ENCODE results near the gene MAP3K7CL. TPM values are rescaled to one million over a fixed set of nuclear protein-coding genes. Genes with fewer than 3 reads are reported as not detected.

MAP3K7CL gene
- polyA plus RNA-seq, 1 donor (not counting 4 experiments of a cell fraction or from before 2014, with no cell fraction given): 17.3 TPM

DNA sequence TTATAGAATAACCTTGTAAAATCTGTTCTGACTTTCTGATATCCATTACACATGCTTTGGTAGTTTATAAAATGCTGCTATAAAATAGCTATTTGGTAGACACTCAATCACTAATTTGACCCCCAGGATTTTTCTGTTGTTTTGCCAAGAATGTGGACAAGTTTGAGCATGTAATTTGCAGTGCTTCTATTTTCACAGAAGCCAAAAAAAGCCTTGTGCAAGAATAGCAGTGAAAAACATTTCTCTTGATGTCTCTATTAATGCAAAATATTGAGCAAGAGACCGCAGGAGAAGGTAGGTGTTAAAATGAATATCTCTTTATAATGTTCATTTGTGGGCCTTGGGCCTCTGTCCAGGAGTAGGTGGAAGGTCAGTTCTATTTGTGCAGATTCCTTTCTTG is 22.5 kb downstream of the MAP3K7CL start:
- no peak overlapping the region for H3K9ac ChIP-seq (ENCODE audit: control insufficient read depth, extremely low read depth, insufficient read depth, low read length)
- H3K79me2 ChIP-seq (ENCODE audit: control insufficient read depth, insufficient read depth, low read length): no peaks in the 10 kb centered on the region
- DNase-seq (ENCODE audit: low read depth, low spot score) (no peak), FAIRE-seq (peak; percentile 44)
- H3K27ac ChIP-seq (ENCODE audit: control insufficient read depth, insufficient read depth, low read length): no peak overlapping the region
- H3K9me3 ChIP-seq (ENCODE audit: control insufficient read depth, low read depth, low read length): no peaks in the 10 kb centered on the region
- H2AFZ ChIP-seq (ENCODE audit: control insufficient read depth, low read length): no peak overlapping the region
- H3K4me2 ChIP-seq (ENCODE audit: control insufficient read depth, extremely low read depth, insufficient read depth, low read depth, low read length): no peak overlapping the region
- H3K9me1 ChIP-seq (ENCODE audit: control insufficient read depth, extremely low read depth, insufficient read depth, low read length): no peaks in the 10 kb centered on the region
- no peak overlapping the region for H3K4me3 ChIP-seq (ENCODE audit: control insufficient read depth in 2 of 3, extremely low read depth in 1 of 3, insufficient read depth in 2 of 3, low read depth in 1 of 3, low read length in 3 of 3)
- TF ChIP-seq, protein P1, sequence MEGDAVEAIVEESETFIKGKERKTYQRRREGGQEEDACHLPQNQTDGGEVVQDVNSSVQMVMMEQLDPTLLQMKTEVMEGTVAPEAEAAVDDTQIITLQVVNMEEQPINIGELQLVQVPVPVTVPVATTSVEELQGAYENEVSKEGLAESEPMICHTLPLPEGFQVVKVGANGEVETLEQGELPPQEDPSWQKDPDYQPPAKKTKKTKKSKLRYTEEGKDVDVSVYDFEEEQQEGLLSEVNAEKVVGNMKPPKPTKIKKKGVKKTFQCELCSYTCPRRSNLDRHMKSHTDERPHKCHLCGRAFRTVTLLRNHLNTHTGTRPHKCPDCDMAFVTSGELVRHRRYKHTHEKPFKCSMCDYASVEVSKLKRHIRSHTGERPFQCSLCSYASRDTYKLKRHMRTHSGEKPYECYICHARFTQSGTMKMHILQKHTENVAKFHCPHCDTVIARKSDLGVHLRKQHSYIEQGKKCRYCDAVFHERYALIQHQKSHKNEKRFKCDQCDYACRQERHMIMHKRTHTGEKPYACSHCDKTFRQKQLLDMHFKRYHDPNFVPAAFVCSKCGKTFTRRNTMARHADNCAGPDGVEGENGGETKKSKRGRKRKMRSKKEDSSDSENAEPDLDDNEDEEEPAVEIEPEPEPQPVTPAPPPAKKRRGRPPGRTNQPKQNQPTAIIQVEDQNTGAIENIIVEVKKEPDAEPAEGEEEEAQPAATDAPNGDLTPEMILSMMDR (optimal IDR thresholded peaks at IDR 0.05 in 1 of 3, IDR thresholded peaks at IDR 0.05 in 1 of 3, conservative IDR thresholded peaks at IDR 0.05 in 1 of 3; ENCODE audit: extremely low read depth in 1 of 3, insufficient read depth in 2 of 3, low read length in 3 of 3): no peak
- no peak for TF ChIP-seq EZH2 (IDR thresholded peaks at IDR 0.05; ENCODE audit: low read length)
- no peaks in the 10 kb centered on the region for H3K27me3 ChIP-seq (ENCODE audit: control insufficient read depth, extremely low read depth, insufficient read depth, low read length)
- dilution Hi-C loops (cut with MboI; ENCODE audit: extremely low pct_ligation_motif_present, low sequenced_read_pairs): no loop called here
- peaks cover 46% of the 10 kb centered on the region for H3K4me1 ChIP-seq (ENCODE audit: control insufficient read depth, extremely low read depth, insufficient read depth, low read length)
- H4K20me1 ChIP-seq (ENCODE audit: control insufficient read depth, extremely low read depth, insufficient read depth, low read length): no peaks in the 10 kb centered on the region
- no peaks in the 10 kb centered on the region for H3K36me3 ChIP-seq (ENCODE audit: control insufficient read depth in 2 of 2, extremely low read depth in 1 of 2, insufficient read depth in 2 of 2, low read length in 2 of 2)

DNA sequence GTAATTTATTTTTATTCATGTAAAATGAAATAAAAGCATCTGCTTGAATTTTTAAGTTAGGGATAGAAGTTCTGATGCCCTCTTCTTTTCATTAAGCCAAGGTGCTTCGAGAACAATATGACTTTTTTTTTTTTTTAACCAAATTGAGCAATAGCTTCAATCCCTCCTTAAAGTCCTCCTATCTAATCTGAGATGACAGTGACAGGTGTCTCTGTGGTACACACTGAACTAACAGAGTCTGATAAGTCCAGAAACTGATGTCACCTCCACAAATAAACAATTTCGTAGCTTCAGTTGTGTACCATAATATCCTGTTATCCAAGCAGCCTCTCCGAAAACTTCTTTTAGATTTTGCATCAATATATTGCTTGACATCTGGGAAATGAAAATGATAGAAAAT is 23.8 kb downstream of the MAP3K7CL start:
- no peaks in the 10 kb centered on the region for H3K79me2 ChIP-seq (ENCODE audit: control insufficient read depth, insufficient read depth, low read length)
- DNase-seq (ENCODE audit: low read depth, low spot score): no peak
- H3K9ac ChIP-seq (ENCODE audit: control insufficient read depth, extremely low read depth, insufficient read depth, low read length): no peak overlapping the region
- H3K9me1 ChIP-seq (ENCODE audit: control insufficient read depth, extremely low read depth, insufficient read depth, low read length): no peaks in the 10 kb centered on the region
- H3K4me3 ChIP-seq (ENCODE audit: control insufficient read depth in 2 of 3, extremely low read depth in 1 of 3, insufficient read depth in 2 of 3, low read depth in 1 of 3, low read length in 3 of 3): no peak overlapping the region
- H3K9me3 ChIP-seq (ENCODE audit: control insufficient read depth, low read depth, low read length): no peaks in the 10 kb centered on the region
- no peak for TF ChIP-seq EZH2 (IDR thresholded peaks at IDR 0.05; ENCODE audit: low read length)
- TF ChIP-seq, protein P1 (optimal IDR thresholded peaks at IDR 0.05 in 1 of 3, IDR thresholded peaks at IDR 0.05 in 1 of 3, conservative IDR thresholded peaks at IDR 0.05 in 1 of 3; ENCODE audit: extremely low read depth in 1 of 3, insufficient read depth in 2 of 3, low read length in 3 of 3): no peak
- peaks cover 34% of the 10 kb centered on the region for H3K4me1 ChIP-seq (ENCODE audit: control insufficient read depth, extremely low read depth, insufficient read depth, low read length)
- H3K27me3 ChIP-seq (ENCODE audit: control insufficient read depth, extremely low read depth, insufficient read depth, low read length): no peaks in the 10 kb centered on the region
- FAIRE-seq: no peak
- H3K36me3 ChIP-seq (ENCODE audit: control insufficient read depth in 2 of 2, extremely low read depth in 1 of 2, insufficient read depth in 2 of 2, low read length in 2 of 2): no peaks in the 10 kb centered on the region
- dilution Hi-C loops (cut with MboI; ENCODE audit: extremely low pct_ligation_motif_present, low sequenced_read_pairs): no loop called here
- no peak overlapping the region for H3K4me2 ChIP-seq (ENCODE audit: control insufficient read depth, extremely low read depth, insufficient read depth, low read depth, low read length)
- H2AFZ ChIP-seq (ENCODE audit: control insufficient read depth, low read length): no peak overlapping the region
- H4K20me1 ChIP-seq (ENCODE audit: control insufficient read depth, extremely low read depth, insufficient read depth, low read length): no peaks in the 10 kb centered on the region
- no peak overlapping the region for H3K27ac ChIP-seq (ENCODE audit: control insufficient read depth, insufficient read depth, low read length)

All from keratinocyte (primary cell).